Measurements from ENCODE around the gene NME7.
"Not testable (repeated sequence)": the region's sequence is repeated elsewhere in the genome, so short reads cannot be mapped to it uniquely, and the experiment has no call there.

NME7 gene

DNA sequence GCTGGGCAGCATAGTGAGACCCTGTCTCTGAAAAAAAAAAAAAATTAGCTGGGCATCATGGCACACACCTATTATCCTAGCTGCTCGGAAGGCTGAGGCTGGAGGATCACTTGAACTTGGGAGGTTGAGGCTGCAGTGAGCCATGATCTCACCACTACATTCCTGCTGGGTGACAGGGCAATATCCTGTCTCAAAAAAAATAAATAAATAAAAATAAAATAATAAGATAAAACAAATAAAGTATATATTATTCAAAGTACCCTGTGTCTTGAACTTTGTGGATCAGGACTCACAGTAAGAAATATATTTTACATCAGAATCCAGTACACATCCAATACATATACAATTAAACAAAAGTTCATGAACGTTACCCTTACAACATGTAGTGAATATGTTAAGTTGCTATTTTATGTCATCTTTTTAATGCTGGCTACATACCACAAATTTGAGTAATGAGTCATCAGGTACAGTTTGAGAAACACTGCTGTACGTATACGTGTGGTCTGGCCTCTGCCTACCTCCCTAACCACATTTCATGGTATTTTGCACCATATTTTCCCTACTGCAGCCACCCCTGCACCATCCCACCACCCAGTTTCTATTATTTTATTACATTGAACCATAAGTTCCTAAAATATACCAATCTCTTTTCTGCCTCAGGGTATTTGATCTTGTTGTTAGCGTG lies 4.4 kb downstream of the NME7 start:
- in situ Hi-C loops (cut with MboI; ENCODE audit: low sequenced_read_pairs): loop anchor here (25.0 kb wide), 1 partner anchor 251 kb away; the partner anchor contains the start of gene ATP1B1
- no peaks in the 10 kb centered on the region for H3K4me1 ChIP-seq
- DNase-seq (ENCODE audit: low spot score in 2 of 2): no peak
- no peaks in the 10 kb centered on the region for H3K9me3 ChIP-seq
- no peaks in the 10 kb centered on the region for H3K36me3 ChIP-seq (replicated peaks)
- H3K4me3 ChIP-seq: no peak overlapping the region
- no peaks in the 10 kb centered on the region for H3K27me3 ChIP-seq (ENCODE audit: low read depth)

DNA sequence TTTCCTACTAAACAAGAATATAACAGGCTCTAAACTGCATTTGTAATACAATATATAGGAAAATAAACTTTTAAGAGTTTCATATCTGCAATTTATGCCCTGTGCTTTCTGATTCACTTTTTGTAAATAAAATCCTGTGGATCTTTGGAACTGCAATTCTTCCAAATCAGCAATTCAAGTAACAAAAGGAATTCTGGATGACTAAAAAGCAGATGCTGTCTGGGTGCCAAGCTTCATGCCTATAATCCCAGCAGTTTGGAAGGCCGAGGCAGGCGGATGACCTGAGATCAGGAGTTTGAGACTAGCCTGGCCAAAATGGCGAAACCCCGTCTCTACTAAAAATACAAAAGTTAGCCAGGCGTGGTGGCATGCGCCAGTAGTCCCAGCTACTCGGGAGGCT lies 6.3 kb downstream of the NME7 start:
- Histone ChIP-seq H3K9me3 (no peaks in the 10 kb centered on the region), H3K4me3 (no peak overlapping the region), H3K4me1 (no peaks in the 10 kb centered on the region), H3K36me3 (replicated peaks) (no peaks in the 10 kb centered on the region), H3K27me3 (ENCODE audit: low read depth) (no peaks in the 10 kb centered on the region)
- DNase-seq (ENCODE audit: low spot score in 2 of 2): no peak
- in situ Hi-C loops (cut with MboI; ENCODE audit: low sequenced_read_pairs): loop anchor here (25.0 kb wide), 1 partner anchor 249 kb away; the partner anchor contains the start of gene ATP1B1

DNA sequence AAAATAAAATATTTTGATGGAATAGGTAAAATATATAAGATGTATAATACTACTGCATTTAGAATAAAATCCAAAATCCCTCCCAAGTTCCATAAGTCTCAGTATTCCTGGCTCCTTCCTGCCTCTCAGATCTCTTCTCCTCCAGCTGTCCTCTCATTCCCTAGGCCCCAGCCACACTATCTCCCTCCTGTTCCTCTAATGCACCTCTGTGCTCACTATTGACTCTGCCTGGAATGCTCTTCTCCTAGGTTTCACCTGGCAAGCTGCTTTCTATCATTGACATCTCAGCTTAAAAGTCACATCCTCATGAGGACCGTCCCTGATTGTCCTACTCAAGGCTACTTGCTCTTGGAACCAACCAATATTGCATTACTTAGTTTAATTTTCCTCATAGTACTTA lies 7.2 kb downstream of the NME7 start:
- no peak overlapping the region for H3K4me3 ChIP-seq
- H3K9me3 ChIP-seq: no peaks in the 10 kb centered on the region
- in situ Hi-C loops (cut with MboI; ENCODE audit: low sequenced_read_pairs): loop anchor here (25.0 kb wide), 1 partner anchor 248 kb away; the partner anchor contains the start of gene ATP1B1
- no peak for DNase-seq (ENCODE audit: low spot score in 2 of 2)
- H3K36me3 ChIP-seq (replicated peaks): no peaks in the 10 kb centered on the region
- no peaks in the 10 kb centered on the region for H3K27me3 ChIP-seq (ENCODE audit: low read depth)
- no peaks in the 10 kb centered on the region for H3K4me1 ChIP-seq

DNA sequence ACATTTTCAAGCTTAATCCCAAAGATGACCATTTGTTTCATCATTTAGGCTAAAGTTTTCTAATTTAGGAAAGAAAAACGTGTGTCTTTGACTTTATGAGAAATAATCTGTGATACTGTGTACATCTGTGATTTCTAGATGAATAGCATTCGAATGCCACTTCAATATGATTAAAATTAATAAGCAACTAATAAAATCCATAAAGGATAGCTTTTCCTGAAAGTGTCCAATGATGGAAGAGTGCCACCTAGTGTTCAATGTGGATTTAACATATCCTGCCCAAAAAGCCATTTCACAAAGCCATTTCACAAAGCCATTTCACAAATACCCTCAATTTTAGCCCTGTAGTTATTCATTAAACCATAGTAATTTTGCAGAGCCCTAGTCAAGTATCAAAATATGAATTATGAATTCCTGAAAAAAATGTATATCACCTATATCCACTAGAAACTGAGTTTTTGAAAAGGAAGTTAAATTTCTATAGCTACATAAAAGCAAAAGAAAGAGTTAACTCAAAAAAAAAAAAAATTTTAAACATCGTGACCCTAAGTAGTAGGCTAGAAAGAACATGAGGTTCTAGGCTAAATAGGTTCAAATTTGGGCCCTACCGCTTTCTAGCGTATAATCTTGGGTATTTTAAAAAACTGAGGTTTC lies 19.1 kb downstream of the NME7 start:
- Histone ChIP-seq H3K9me3 (no peaks in the 10 kb centered on the region), H3K27me3 (ENCODE audit: low read depth) (no peaks in the 10 kb centered on the region), H3K4me3 (no peak overlapping the region), H3K4me1 (no peaks in the 10 kb centered on the region), H3K36me3 (replicated peaks) (no peaks in the 10 kb centered on the region)
- in situ Hi-C loops (cut with MboI; ENCODE audit: low sequenced_read_pairs): loop anchor here (25.0 kb wide), 1 partner anchor 736 kb away; no protein-coding TSS in a partner anchor
- peak; percentile 39 to 45 for DNase-seq (ENCODE audit: low spot score in 2 of 2)

DNA sequence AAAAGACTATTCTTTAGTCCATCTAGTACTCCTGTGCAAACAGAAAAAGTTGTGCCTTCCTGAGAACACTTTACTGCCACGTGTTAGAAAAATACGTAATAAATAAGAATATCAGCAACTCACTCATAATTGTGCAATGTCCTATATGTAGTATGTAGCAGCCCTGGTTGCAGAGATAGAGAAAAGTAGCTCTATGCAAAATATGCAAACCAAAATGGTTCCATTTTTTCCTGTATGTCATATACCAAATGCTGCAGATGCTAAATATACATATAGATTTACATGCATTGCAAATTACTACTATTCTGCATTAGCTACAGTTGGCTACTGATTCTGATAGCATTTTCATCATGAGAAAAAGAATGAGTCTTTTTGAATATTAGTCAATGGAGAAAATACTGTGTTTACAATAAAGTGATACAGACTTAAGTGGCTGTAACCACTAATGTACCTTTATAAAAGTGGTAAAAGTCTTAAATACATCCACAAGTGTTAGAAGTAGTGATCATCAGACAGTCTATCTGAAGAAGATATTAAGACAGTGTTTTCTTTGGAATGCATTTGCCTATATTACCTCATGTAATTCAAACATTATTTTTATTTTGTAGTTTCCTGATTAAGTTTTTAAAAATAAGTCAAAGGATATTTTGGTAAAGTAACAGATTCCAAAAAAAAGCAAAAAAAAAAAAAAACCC lies 19.8 kb downstream of the NME7 start:
- Histone ChIP-seq H3K4me3 (no peak overlapping the region), H3K36me3 (replicated peaks) (no peaks in the 10 kb centered on the region), H3K9me3 (no peaks in the 10 kb centered on the region), H3K4me1 (no peaks in the 10 kb centered on the region), H3K27me3 (ENCODE audit: low read depth) (no peaks in the 10 kb centered on the region)
- DNase-seq (ENCODE audit: low spot score in 2 of 2): no peak
- in situ Hi-C loops (cut with MboI; ENCODE audit: low sequenced_read_pairs): loop anchor here (25.0 kb wide), 1 partner anchor 736 kb away; no protein-coding TSS in a partner anchor

DNA sequence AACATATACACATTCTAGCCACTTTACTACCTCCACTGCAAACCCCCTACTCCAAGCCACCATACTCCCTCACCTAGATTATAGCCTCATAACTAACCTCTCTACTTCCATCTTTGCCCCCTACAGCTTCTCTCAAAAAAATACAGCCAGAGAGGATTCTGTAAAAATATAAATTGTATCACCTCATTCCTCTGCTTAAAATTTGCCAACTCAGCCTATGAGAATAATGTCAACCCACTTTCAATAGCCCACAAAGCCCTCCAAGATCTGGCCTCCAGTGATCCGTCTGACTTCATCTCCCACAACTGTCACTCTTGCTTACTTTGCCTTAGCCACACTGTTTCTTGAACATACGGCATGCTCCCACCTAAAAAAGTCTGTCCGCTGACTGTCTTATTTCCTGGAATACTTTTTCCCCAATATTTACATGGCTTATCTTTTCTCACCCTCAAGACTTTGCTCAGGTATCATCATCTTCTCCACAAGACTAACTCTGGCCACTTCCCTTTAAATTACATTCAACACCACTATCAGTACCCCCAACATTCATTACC lies 21.5 kb downstream of the NME7 start:
- no peak for DNase-seq (ENCODE audit: low spot score in 2 of 2)
- Histone ChIP-seq H3K36me3 (replicated peaks) (no peaks in the 10 kb centered on the region), H3K4me3 (no peak overlapping the region), H3K27me3 (ENCODE audit: low read depth) (no peaks in the 10 kb centered on the region), H3K9me3 (peaks cover 7% of the 10 kb centered on the region; the same call in 1 of the 2 replicates), H3K4me1 (peaks cover 1% of the 10 kb centered on the region; the same call in 1 of the 2 replicates)
- in situ Hi-C loops (cut with MboI; ENCODE audit: low sequenced_read_pairs): loop anchor here (25.0 kb wide), 1 partner anchor 734 kb away; no protein-coding TSS in a partner anchor

DNA sequence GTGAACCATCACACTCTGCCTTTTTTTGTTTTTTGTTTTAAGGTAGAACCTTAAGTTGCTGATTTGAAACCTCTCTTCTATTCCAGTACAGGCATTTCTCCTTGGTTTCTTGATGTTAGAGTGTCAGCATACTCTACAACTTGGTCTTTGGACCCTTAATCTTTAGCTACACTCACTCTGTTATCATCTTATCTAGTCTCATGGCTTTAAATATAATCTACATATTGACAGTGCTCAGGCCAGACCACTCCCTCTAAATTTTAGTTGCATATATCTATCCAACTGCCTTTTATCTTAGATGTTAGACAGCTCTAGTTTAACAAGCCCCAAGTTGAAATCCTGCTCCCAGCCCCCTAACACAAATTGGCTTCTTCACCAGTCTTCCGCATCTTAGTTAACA lies 22.1 kb downstream of the NME7 start:
- peaks cover 7% of the 10 kb centered on the region for H3K4me1 ChIP-seq
- H3K27me3 ChIP-seq (ENCODE audit: low read depth): no peaks in the 10 kb centered on the region
- H3K9me3 ChIP-seq: peaks cover 9% of the 10 kb centered on the region; the same call in 1 of the 2 replicates
- H3K36me3 ChIP-seq (replicated peaks): no peaks in the 10 kb centered on the region
- H3K4me3 ChIP-seq: no peak overlapping the region
- no peak for DNase-seq (ENCODE audit: low spot score in 2 of 2)
- in situ Hi-C loops (cut with MboI; ENCODE audit: low sequenced_read_pairs): loop anchor here (25.0 kb wide), 1 partner anchor 733 kb away; no protein-coding TSS in a partner anchor

DNA sequence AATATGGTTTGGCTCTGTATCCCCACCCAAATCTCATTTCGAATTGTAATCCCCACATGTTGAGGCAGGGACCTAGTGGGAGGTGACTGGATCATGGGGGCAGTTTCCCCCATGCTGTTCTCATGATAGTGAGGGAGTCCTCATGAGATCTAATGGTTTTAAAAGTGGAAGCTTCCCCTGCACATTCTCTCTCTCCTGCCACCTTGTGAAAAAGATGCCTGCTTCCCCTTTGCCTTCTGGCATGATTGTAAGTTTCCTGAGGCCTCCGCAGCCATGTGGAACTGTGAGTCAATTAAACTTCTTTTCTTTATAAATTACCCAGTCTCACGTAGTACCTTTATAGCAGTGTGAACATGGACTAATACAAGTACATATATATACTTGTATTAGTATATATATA lies 25.5 kb downstream of the NME7 start:
- H3K4me1 ChIP-seq: peaks cover 11% of the 10 kb centered on the region
- H3K4me3 ChIP-seq; H3K9me3 ChIP-seq; H3K36me3 ChIP-seq (replicated peaks); DNase-seq (ENCODE audit: low spot score in 2 of 2); H3K27me3 ChIP-seq (ENCODE audit: low read depth): not testable (repeated sequence)
- in situ Hi-C loops (cut with MboI; ENCODE audit: low sequenced_read_pairs): loop anchor here (25.0 kb wide), 1 partner anchor 730 kb away; no protein-coding TSS in a partner anchor

DNA sequence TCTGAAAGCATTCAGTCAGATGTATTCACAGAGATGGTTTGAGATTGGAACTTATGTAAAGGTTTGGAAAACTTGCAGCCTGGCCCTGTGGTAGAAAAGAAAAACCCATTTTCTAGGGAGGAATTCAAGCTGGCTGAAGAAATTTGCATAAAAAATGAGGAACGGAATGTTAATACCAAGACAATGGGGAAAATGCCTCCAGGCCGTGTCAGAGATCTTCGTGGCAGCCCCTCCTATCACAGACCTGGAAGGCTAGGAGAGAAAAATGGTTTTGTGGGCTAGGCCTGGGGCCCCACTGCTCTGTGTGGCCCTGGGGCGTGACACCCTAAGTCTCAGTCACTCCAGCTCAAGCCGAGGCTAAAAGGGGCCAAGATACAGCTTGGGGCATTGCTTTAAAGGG lies 26.7 kb downstream of the NME7 start:
- Histone ChIP-seq H3K9me3 (peaks cover 9% of the 10 kb centered on the region; the same call in 1 of the 2 replicates), H3K27me3 (ENCODE audit: low read depth) (no peaks in the 10 kb centered on the region), H3K4me1 (peaks cover 11% of the 10 kb centered on the region), H3K4me3 (no peak overlapping the region), H3K36me3 (replicated peaks) (no peaks in the 10 kb centered on the region)
- in situ Hi-C loops (cut with MboI; ENCODE audit: low sequenced_read_pairs): loop anchor here (25.0 kb wide), 1 partner anchor 729 kb away; no protein-coding TSS in a partner anchor
- peak; percentile 53 to 69 for DNase-seq (ENCODE audit: low spot score in 2 of 2)

DNA sequence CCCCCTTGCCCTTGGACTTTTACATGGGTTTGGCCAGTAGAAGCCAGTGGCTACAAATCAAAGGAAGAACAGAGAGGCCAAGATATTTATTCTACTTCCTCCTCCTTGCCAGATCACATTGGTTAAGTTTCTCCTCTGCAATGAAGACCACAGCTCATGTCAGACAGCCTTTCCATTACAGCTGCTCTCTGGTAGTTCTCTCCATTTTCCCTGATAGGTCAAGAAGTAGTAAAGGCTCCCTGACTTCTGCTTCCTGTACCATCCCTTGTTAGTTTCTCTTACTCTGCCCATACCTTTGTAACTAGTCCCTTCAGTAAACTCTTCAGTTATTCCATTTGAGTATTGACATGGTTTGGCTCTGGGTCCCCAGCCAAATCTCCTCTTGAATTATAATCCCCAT lies 27.8 kb downstream of the NME7 start:
- H3K27me3 ChIP-seq (ENCODE audit: low read depth): no peaks in the 10 kb centered on the region
- peaks cover 11% of the 10 kb centered on the region for H3K4me1 ChIP-seq
- DNase-seq (ENCODE audit: low spot score in 2 of 2): no peak
- no peaks in the 10 kb centered on the region for H3K36me3 ChIP-seq (replicated peaks)
- peaks cover 9% of the 10 kb centered on the region; the same call in 1 of the 2 replicates for H3K9me3 ChIP-seq
- no peak overlapping the region for H3K4me3 ChIP-seq
- in situ Hi-C loops (cut with MboI; ENCODE audit: low sequenced_read_pairs): loop anchor here (25.0 kb wide), 1 partner anchor 727 kb away; no protein-coding TSS in a partner anchor

DNA sequence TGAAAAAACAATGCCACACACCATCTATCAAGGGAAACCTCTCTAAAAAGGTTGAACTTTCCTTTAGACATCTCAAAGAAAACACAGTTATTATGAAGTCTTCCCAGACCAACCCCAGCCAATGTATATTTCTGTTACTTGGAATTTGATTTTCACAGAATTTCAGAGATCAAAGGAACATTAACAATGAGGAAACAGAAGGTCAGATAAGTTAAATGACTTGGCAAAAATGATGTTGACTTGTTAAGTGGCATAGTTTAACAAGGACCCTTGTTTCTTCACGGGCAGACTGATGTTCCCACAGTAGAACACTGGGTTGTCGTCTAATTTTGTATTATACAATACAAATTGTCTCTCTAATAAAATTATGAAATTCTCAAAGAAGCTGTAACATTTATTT lies 29.0 kb downstream of the NME7 start:
- in situ Hi-C loops (cut with MboI; ENCODE audit: low sequenced_read_pairs): loop anchor here (25.0 kb wide), 1 partner anchor 726 kb away; no protein-coding TSS in a partner anchor
- no peak for DNase-seq (ENCODE audit: low spot score in 2 of 2)

DNA sequence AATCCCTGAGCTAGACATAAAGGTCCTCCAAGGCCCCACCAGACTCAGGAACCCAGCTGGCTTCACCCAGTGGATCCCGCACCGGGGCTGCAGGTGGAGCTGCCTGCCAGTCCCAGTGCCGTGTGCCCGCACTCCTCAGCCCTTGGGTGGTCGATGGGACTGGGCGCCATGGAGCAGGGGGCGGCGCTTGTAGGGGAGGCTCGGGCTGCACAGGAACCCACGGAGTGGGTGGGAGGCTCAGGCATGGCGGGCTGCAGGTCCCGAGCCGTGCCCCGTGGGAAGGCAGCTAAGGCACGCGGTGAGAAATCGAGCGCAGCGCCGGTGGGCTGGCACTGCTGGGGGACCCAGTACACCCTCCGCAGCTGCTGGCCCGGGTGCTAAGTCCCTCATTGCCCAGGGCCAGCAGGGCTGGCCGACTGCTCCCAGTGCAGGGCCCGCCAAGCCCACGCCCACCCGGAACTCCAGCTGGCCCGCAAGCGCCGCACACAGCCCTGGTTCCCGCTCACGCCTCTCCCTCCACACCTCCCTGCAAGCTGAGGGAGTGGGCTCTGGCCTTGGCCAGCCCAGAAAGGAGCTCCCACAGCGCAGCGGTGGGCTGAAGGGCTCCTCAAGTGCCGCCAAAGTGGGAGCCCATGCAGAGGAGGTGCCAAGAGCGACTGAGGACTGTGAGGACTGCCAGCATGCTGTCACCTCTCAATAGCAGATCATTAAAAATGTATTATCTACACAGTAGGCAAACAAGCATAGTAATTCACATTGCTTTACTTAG lies 30.5 kb downstream of the NME7 start:
- not testable (repeated sequence) for H3K4me3 ChIP-seq; H3K9me3 ChIP-seq; DNase-seq (ENCODE audit: low spot score in 2 of 2); H3K27me3 ChIP-seq (ENCODE audit: low read depth); H3K36me3 ChIP-seq (replicated peaks)
- in situ Hi-C loops (cut with MboI; ENCODE audit: low sequenced_read_pairs): loop anchor here (25.0 kb wide), 1 partner anchor 725 kb away; no protein-coding TSS in a partner anchor
- H3K4me1 ChIP-seq: peaks cover 11% of the 10 kb centered on the region

More for the DNA sequence above, 29.0 kb downstream of the NME7 start:
- H3K36me3 ChIP-seq (replicated peaks): no peaks in the 10 kb centered on the region
- H3K4me1 ChIP-seq: peaks cover 11% of the 10 kb centered on the region
- H3K27me3 ChIP-seq (ENCODE audit: low read depth): no peaks in the 10 kb centered on the region
- peaks cover 9% of the 10 kb centered on the region; the same call in 1 of the 2 replicates for H3K9me3 ChIP-seq
- no peak overlapping the region for H3K4me3 ChIP-seq
